Gastrocnemius medialis (tissue), 4 donors: ENCODE data around the gene GALP. TPM values are rescaled to one million over a fixed set of nuclear protein-coding genes. Genes with fewer than 3 reads are reported as not detected.
"Not testable (repeated sequence)": the region's sequence is repeated elsewhere in the genome, so short reads cannot be mapped to it uniquely, and the experiment has no call there.

ENCODE experiments used
- ATAC-seq, 2 donors: fragments of 150-250 bp; one replicate each; pipeline ENCODE4 v1.9.1; 2016
- DNase-seq, 2 donors: peaks; one replicate each; pipeline ENCODE4 v3.0.0-alpha.2; 2019
- H3K27ac ChIP-seq, 4 donors: fragments of 200-600 bp; sonication (generic); 1 replicate in 1 of 4; 2 replicates in 3 of 4; pipeline ENCODE4 v1.5.1; 2016 to 2018; ENCODE audit warnings: mild to moderate bottlenecking in 2 of 4, moderate library complexity in 1 of 4
- H3K27me3 ChIP-seq, 3 donors: fragments of 200-600 bp; sonication (generic) in 2 of 3; 1 replicate in 1 of 3; 2 replicates in 2 of 3; pipeline versions ENCODE4 v1.5.1 to v1.6.0; 2016 to 2019; ENCODE audit warnings: mild to moderate bottlenecking in 1 of 3, moderate library complexity in 1 of 3
- H3K36me3 ChIP-seq, 2 donors: fragments of 200-600 bp; sonication (generic) in 1 of 2; one replicate each; pipeline ENCODE4 v1.5.1; 2017 to 2018
- H3K4me1 ChIP-seq, 2 donors: fragments of 200-600 bp; sonication (generic) in 1 of 2; one replicate each; pipeline ENCODE4 v1.5.1; 2016 to 2017; ENCODE audit warnings: mild to moderate bottlenecking in 2 of 2
- H3K4me3 ChIP-seq, 4 donors: fragments of 200-600 bp; sonication (generic) in 3 of 4; 1 replicate in 1 of 4; 2 replicates in 3 of 4; pipeline ENCODE4 v1.5.1; 2016 to 2019; ENCODE audit warnings: mild to moderate bottlenecking in 2 of 4
- H3K9me3 ChIP-seq, 3 donors: fragments of 200-600 bp; sonication (generic) in 2 of 3; 1 replicate in 1 of 3; 2 replicates in 2 of 3; pipeline ENCODE4 v1.5.1; 2016 to 2019
- POLR2A ChIP-seq, 2 donors: fragments of 450-650 bp; IDR thresholded peaks; one replicate each; pipeline ENCODE4 v1.6.1; 2017; ENCODE audit warnings: antibody characterized with exemption in 2 of 2, mild to moderate bottlenecking in 2 of 2, moderate library complexity in 2 of 2
- in situ Hi-C, 4 donors: fragments of 200-750 bp; cut with MboI; loops; one replicate each; pipeline versions ENCODE4 v1.15.0 to v1.8.0; 2017; ENCODE audit warnings: low sequenced_read_pairs in 4 of 4
- intact Hi-C: fragments of 100-400 bp; cut with DNase I; formaldehyde crosslinking; loops from one replicate; pipeline ENCODE4 v1.15.1; 2023; ENCODE audit warnings: low total_unique reads
- total RNA-seq, 4 donors: library from RNA; depleted of rRNA; stranded (reverse); fragments of >200 nt; gene quantifications; one replicate each; pipeline versions ENCODE4 v1.1.0 to v1.2.3, GENCODE V29; 2016
- TF ChIP-seq, protein P1 (sequence below), 5 experiments: fragments of 450-650 bp in 3 of 5; fragments of 200-600 bp in 2 of 5; sonication (generic) in 2 of 5; IDR thresholded peaks in 4 of 5; conservative IDR thresholded peaks in 1 of 5; 1 replicate in 4 of 5; 2 replicates in 1 of 5; pipeline ENCODE4 v1.5.1; 2016 to 2019; ENCODE audit warnings: antibody characterized with exemption in 5 of 5, mild to moderate bottlenecking in 3 of 5, moderate library complexity in 3 of 5

Gene GALP
- total RNA-seq, 4 donors from 2014 or later, result not detected

DNA sequence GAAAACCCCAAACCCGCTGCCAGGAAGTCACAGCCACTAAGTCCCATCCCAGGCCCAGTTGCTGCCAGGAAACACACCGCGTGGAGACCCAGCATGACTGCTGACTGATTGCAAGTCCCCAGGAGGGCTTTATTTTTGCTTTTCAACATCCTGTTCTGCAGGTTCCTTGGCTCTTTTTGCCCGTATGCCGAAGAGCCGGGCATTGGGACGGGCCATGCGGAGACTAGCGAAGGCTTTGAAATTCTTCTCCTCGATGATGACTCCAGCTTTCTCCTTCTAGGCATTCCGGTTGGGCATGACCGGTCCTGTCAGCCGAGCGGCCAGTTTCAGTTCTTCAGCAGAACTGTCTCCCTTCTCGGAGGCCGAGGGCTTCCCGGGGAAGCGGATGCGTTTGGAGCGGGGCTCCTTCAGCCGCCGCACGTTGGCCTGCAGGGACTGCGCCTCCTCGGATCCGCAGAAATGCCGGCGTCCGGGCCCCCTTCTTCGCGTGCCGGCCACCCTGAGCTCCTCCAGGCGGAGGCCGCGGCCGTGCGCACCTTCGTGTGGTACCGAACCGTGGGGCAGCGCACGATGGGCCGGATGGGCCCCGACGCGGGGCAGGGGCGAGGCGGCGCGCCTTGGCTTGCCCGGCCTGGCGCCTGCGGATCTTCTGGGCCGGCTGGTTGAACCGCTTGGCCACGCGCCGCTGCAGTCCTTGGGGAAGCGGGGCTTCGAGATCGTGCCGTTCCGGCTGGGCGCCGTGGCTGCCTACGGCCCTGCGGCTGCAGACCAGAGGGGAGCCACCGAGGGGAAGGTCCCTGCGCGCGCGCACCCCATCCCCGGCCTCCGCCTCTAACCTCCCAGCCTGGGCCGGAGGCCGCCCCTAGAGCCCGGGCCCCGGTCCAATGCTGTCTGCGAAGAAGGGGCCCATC is 41.5 kb downstream of the GALP start:
- Histone ChIP-seq H3K27me3 (peaks cover 0 to 15% (median 4%) of the 10 kb centered on the region in 3 donors), H3K4me1 (no peaks in the 10 kb centered on the region), H3K27ac (no peak overlapping the region), H3K36me3 (no peaks in the 10 kb centered on the region), H3K4me3 (peak overlapping the region in 3 of 4 donors; percentile 34 to 42 (median 36)), H3K9me3 (no peaks in the 10 kb centered on the region)
- in situ Hi-C loops (no loop called here), intact Hi-C loops (no loop called here)
- no peak for ATAC-seq
- TF ChIP-seq, protein P1, sequence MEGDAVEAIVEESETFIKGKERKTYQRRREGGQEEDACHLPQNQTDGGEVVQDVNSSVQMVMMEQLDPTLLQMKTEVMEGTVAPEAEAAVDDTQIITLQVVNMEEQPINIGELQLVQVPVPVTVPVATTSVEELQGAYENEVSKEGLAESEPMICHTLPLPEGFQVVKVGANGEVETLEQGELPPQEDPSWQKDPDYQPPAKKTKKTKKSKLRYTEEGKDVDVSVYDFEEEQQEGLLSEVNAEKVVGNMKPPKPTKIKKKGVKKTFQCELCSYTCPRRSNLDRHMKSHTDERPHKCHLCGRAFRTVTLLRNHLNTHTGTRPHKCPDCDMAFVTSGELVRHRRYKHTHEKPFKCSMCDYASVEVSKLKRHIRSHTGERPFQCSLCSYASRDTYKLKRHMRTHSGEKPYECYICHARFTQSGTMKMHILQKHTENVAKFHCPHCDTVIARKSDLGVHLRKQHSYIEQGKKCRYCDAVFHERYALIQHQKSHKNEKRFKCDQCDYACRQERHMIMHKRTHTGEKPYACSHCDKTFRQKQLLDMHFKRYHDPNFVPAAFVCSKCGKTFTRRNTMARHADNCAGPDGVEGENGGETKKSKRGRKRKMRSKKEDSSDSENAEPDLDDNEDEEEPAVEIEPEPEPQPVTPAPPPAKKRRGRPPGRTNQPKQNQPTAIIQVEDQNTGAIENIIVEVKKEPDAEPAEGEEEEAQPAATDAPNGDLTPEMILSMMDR (IDR thresholded peaks at IDR 0.05 in 4 of 5, conservative IDR thresholded peaks at IDR 0.05 in 1 of 5), result no peak
- TF ChIP-seq POLR2A (IDR thresholded peaks at IDR 0.05), result no peak
- DNase-seq, result no peak

DNA sequence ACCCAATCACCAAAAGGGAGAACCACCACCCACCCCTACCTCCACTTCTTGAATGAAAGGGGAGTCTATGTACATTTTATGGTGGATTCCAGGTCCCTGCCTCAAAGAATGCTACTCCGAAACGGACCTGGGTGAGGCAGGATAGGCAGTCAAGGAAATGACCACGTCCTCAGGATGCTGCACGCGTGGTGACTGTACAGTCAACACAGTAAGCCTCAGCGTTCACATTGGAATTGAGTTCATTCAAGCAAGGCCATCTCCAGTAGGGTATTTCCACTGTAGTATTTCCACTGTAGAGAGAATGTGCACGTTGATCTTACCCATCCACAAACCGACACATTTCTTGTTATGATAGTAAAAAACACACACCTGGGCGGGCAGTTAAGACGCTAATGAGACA is 43.2 kb downstream of the GALP start:
- no peaks in the 10 kb centered on the region for H3K4me1 ChIP-seq
- in situ Hi-C loops (no loop called here), intact Hi-C loops (no loop called here)
- H3K27ac ChIP-seq, result no peak overlapping the region
- DNase-seq (no peak), ATAC-seq (no peak)
- H3K4me3 ChIP-seq, result no peak overlapping the region
- TF ChIP-seq POLR2A (IDR thresholded peaks at IDR 0.05), result no peak
- TF ChIP-seq, protein P1 (IDR thresholded peaks at IDR 0.05 in 4 of 5, conservative IDR thresholded peaks at IDR 0.05 in 1 of 5), result no peak
- no peaks in the 10 kb centered on the region for H3K36me3 ChIP-seq
- no peaks in the 10 kb centered on the region for H3K9me3 ChIP-seq
- H3K27me3 ChIP-seq, result peaks cover 0 to 15% (median 4%) of the 10 kb centered on the region in 3 donors

DNA sequence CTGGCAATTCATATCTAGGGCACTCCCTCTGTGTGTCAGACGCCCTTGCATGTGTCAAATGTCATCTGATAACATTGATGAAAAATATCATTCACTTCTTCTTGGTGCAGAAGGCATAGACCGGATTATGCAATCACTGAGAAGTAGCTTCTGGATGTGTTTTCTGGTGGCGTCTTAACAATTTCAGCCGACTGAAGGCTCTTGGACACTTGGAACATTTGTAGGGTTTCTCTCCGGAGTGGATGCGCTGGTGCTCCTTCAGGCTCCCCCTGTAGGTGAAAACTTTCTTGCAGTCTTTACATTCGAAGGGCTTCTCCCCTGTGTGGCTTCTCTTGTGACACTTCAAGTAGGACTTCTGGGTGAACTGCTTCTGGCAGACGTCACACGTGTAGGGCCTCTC is 45.6 kb downstream of the GALP start:
- intact Hi-C loops, H3K36me3 ChIP-seq, DNase-seq, H3K27ac ChIP-seq, H3K4me1 ChIP-seq, H3K4me3 ChIP-seq, H3K9me3 ChIP-seq, ATAC-seq, in situ Hi-C loops: not testable (repeated sequence)
- H3K27me3 ChIP-seq, result peaks cover 0 to 13% (median 0%) of the 10 kb centered on the region in 3 donors

DNA sequence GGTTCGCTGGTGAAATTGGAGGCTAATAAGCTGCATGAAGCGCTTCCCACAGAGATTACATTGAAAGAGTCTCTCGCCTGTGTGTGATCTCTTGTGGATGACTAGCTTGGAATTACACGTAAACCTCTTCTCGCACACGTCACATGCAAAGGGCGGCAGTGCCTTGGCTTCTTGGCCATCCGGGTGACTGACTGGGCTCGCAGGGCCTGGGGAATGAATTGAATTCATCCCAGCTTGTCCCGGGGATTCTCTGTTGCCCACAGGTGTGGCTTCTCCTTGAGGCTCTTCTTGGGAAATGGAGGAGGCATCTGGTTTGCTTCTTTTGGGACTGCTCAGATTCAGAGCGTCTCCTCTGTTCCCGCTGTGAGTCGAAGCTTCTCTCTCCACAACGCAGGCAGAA is 46.0 kb downstream of the GALP start:
- in situ Hi-C loops (no loop called here), intact Hi-C loops (no loop called here)
- Histone ChIP-seq H3K27me3 (peaks cover 0 to 10% (median 0%) of the 10 kb centered on the region in 3 donors), H3K36me3 (no peaks in the 10 kb centered on the region), H3K4me3 (no peak overlapping the region), H3K9me3 (no peaks in the 10 kb centered on the region), H3K27ac (no peak overlapping the region), H3K4me1 (no peaks in the 10 kb centered on the region)
- ATAC-seq (no peak), DNase-seq (no peak)
- TF ChIP-seq, protein P1 (IDR thresholded peaks at IDR 0.05 in 4 of 5, conservative IDR thresholded peaks at IDR 0.05 in 1 of 5), result no peak
- no peak for TF ChIP-seq POLR2A (IDR thresholded peaks at IDR 0.05)

DNA sequence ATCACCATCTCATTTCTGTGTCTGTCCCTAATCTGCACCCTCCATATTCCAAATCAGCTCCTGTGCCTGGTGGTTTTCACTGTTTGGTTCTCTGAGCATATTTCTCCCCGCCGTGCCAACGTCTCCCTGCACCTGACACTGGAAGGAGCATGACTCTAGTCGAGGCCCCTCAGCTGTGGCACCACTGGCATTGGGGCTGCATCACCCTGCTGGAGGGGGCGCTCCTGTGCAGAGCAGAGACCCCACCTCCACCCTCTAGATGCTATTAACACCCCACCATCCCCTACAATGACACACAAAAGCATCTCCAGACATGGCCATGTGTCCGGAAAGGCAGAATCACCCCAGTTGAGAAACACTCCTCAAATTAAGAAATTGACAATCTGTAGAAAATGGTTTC is 47.1 kb downstream of the GALP start:
- no peaks in the 10 kb centered on the region for H3K4me1 ChIP-seq
- H3K9me3 ChIP-seq, result no peaks in the 10 kb centered on the region
- no peaks in the 10 kb centered on the region for H3K36me3 ChIP-seq
- no peak overlapping the region for H3K27ac ChIP-seq
- H3K27me3 ChIP-seq, result no peaks in the 10 kb centered on the region
- in situ Hi-C loops (no loop called here), intact Hi-C loops (no loop called here)
- no peak for ATAC-seq
- no peak for DNase-seq
- no peak overlapping the region for H3K4me3 ChIP-seq
- TF ChIP-seq, protein P1 (IDR thresholded peaks at IDR 0.05 in 4 of 5, conservative IDR thresholded peaks at IDR 0.05 in 1 of 5), result no peak
- no peak for TF ChIP-seq POLR2A (IDR thresholded peaks at IDR 0.05)
